GM18507 (cell line): ENCODE data around the gene SRXN1.
"Not testable (repeated sequence)": the region's sequence is repeated elsewhere in the genome, so short reads cannot be mapped to it uniquely, and the experiment has no call there.

ENCODE experiments used
- DNase-seq: peaks from one replicate; pipeline ENCODE4 v3.0.0; 2011; ENCODE audit warnings: low read depth; ENCODE audit not compliant: insufficient read length; ENCODE audit errors: extremely low spot score
- FAIRE-seq: peaks from 2 replicates; lab custom pipeline; 2011; peaks lifted over from hg19 to GRCh38; lab: Jason Lieb, UNC

Gene SRXN1

DNA sequence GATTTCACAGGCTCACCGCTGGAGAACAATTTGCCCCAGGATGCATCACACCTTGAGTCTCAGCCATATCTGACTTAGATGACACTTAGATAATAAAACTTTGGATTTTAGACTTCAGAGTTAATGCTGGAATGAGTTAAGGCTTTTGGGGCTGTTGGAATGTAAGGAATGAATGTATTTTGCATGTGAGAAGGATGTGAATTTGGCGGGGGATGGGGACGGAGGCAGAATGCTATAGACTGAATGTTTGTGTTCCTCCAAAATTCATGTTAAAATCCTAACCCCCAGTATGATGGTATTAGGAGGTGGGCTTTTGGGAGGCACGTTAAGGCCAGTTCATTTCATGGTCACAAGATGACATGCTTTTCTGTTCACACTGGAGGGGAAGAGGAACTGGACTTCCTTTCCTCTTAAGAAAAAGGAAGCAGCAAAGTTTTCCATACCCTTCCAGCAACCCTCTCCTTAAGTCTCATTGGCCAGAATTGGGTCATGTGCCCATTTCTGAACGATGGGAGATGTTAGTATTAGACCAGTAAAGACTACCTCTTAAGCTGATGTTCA lies 5.8 kb upstream of the SRXN1 start:
- no peak for FAIRE-seq
- DNase-seq = no peak

DNA sequence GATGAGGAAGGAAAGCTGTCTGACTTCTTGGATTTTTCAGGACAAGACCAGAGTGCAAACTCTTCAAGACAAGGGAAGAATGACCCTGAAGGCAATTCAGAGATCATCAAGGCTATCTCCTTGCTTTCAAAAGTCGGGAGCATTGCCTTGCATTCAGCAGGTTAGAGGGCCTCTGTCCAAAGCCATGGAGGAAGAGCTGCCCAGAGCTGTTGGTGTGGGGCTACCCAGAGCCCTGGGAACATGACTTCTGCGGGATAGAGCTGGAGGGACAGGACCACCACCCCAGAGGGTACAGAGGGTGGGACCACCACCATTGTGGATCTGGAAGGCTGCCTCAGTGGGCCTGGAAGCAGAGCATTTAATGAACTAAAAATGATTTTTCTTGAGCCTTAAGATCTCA lies 5.2 kb upstream of the SRXN1 start:
- FAIRE-seq (no peak), DNase-seq (no peak)

DNA sequence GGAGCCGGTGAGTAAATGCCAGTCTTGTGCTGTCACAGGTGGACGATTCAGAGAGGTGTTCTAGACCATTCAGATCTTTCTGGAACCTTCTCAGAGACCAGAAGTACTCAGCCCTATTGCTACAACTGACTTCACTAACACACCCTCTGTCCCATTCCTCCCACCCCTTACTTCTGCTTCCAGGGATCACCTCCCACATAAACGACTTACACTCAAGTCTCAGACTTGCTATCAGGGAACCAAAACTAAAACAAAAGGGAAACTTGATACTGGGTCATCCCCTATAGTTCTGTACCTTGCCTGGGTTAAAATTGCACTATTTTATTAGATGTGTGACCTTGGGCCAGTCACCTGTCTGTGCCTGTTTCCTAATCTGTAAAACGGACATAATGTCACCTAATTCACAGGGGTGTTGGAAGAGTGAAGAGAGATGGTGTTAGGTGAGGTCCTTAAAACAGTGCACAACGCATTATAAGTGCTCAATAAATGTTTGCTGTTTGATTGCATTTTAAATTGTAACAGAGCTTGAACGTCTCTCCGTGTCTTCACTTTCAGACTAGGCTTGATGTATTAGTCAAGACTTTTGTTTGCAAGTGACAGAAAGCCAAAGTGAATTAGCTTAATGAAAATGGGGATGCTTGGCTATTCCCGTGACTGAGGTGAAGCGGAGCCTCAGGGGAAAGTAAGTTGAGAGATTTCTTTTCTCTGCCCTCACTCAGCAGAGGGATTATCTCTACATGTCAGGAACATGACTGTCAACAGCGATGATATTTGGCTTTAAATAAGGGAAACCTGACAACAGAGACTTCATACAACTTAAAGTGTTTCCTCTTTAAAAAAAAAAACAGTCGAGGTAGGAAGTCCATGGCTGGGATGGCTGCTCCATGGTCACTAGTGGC lies 3.0 kb upstream of the SRXN1 start:
- FAIRE-seq = no peak
- DNase-seq = no peak

DNA sequence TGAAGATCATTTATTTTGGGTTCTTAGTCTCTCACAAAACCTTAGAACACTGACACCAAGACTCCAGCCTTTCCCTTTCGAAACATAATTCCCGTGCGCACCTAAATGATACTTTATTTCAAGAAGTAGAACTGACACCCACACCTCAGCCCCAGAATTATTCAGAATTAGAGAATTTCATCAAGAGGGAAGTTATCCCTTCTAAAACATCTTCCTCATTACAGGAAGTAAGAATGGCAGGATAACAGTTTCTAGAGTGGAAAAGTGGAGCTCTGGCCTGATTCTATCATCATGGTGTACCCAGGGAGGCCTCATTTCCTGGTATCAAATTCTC lies 1.4 kb upstream of the SRXN1 start:
- no peak for FAIRE-seq
- DNase-seq = no peak

DNA sequence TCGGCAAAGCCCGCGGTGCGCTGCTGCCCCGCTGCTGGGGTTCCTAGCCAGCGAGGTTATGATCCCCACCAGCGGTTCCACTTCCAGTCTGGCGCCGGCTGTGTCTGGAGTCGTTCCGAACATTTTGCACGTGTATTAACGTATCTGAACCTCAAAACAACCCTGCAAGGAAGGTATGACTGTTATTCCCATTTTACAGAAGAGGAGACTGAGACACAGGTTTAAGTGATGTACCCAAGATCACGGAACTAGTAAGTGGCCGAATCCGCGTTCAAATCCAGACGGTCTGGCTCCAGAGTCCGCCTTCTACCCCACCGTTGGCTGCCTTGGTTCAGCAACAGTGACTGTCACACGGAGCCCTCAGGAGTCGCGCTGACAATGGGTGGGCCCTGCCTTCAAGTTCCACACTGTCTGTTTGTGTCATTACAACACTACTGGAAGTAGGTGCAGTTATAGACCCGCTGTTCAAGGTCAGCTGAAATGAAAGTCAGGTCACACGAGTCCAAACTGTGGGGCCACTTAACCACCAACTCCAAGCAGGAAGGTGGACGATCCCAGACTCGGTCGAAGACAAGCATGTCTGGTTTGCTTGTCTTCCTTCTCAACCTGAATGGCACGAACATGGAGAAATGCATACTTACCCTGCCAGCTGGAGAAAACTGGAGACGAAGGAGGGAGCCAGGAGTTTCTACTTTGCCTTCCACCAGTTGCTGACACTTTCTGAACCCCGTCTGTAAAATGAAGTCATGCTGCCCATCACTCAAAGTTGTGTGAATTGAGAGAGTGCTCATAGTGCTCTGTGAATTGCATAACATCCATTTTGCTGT lies 803 bp upstream of the SRXN1 start:
- DNase-seq (no peak), FAIRE-seq (no peak)

DNA sequence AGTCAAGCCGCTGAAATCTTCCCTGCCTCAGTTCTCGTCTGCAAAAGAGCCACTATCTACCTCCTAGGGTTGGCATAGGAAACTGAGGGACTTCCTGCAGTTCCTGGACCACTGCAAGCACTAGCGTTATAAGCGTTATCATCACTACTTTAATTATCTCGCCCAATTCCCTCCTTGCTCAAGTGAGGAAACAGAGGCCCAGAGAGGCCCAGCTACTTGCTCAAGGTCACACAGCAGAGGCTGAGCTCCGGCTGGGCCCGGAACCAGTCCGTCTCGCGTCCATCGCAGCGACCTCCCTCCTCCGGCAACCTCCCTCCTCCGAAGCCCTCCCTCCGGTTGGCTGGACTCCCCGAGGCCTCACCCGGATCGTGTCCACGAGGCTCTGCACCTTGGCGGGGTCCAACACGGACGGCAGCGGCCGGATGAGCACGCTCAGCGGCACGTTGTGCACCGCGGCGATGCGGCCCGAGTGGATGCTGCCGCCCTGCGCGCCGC lies 338 bp downstream of the SRXN1 start:
- DNase-seq = no peak

DNA sequence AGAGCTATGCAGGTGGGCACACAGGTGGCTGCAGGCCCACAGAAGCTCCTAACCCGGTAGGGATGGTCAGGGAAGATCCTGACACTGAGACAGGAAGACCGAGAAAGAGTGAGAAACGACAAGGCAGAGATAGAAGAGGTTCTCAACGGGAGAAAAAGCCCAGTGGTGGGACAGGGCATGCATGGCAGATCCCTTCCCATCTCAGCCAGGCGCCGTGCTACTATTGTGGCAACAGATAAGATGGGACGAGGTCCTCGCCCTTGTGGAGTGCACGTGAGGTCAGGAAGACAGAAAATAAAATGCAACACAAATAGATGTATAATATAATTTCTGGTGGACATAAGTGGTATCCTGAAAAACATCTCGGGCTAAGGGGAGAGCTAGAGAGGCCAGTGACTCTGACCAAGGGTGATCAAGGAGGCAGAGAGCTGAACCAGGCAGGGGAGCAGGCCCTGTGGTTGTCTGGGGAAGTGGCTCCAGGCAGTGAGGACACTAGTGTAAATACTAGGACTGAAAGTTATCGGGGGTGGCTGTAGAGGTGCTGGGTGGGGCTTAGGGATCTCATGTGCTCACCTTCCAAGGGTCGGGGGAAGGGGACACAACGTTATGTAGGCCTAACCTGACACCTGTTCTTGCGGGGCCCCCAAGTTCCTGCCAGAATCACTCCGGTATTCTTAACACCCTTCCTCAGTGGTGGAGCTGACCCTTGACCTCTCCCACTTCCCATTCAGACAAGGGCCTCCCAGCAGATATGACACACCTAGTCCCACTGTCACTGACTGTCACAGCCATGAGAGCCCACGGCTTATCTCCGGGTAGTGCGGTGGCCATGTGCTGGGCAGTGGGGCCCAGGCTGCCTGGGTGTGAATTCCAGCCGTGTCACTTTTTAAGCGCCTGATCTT lies 1.0 kb downstream of the SRXN1 start:
- DNase-seq (no peak), FAIRE-seq (no peak)

More for the DNA sequence above, 338 bp downstream of the SRXN1 start:
- no peak for FAIRE-seq

DNA sequence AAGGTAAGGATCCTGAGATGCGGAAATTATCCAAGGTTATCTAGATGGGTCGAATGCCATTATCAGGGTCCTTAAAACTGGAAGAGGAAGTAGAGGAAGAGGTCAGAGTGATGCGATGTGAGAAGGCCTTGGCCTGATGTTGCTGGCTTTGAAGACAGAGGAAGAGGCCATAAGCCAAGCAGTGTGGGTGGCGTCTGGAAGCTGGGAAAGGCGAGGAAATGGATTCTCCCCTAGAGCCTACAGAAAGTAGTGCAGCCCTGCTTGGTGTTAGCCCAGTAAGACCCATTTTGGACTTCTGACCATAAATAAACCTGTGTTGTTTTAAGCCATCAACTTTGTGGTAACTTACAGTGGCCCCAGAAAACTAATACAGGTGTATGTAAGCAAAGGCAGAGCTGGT lies 2.0 kb downstream of the SRXN1 start:
- DNase-seq (no peak), FAIRE-seq (no peak)

DNA sequence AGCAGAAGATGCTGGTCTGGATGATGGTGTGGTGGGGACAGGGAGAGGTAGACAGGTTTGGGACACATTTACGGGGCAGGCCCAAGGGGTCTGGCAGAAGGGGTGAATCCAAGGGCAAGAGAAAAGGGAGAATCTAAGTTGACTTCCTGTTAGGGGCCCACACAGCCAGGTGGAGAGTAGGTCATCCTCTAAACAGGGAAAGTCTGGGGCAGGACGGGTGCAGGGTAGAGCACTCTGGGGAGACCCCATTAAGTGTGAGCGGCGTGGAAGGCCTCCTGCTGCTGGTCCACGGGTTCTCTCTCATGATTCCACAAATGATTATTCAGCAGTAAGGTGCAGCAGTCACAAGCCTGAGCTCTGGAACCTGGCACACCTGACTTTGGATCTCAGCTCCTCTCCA lies 2.7 kb downstream of the SRXN1 start:
- FAIRE-seq = no peak
- DNase-seq = no peak

DNA sequence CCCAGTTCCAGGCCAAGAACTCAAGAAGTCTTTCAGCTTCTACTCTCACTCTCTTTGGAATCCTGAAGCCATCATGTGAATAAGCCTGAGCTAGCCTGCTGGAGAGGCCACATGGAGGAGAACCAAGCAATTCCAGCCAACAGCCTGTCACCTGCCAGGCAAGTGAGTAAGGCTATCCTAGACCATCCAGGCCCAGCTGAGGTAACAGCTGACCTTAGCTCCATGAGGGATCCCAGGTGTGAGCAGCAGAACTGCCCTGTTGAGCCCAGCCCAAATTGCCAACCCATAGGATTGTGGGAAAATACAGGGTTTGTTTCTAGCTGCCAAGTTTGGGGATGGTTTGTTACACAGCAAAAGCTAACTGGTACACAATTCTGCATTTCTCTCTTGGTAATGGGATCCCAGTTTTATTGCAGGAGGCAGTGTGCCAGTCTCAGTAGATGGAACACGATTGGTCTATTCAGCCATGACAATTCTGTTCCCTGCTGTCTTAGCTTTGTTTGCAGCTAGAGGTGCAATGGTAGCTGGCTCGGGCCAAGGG lies 5.5 kb downstream of the SRXN1 start:
- no peak for FAIRE-seq
- no peak for DNase-seq

DNA sequence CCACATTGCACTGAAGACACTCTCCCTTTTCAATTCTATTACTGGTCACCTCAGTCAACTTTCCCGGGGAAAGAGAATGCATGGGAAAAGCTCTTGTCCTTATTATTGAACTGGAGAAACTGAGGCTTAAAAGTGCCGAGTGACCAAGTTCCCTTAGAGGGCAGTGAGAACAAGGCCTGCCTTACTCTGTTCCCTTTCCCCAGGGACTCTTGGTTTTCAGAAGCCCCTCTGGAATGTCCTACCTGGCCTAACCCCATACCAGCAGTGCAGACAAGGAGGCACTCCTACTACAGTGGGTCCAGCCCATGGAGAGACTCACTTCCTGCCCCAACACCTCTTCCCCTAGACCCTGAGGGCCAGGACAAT lies 6.1 kb downstream of the SRXN1 start:
- no peak for DNase-seq
- no peak for FAIRE-seq

DNA sequence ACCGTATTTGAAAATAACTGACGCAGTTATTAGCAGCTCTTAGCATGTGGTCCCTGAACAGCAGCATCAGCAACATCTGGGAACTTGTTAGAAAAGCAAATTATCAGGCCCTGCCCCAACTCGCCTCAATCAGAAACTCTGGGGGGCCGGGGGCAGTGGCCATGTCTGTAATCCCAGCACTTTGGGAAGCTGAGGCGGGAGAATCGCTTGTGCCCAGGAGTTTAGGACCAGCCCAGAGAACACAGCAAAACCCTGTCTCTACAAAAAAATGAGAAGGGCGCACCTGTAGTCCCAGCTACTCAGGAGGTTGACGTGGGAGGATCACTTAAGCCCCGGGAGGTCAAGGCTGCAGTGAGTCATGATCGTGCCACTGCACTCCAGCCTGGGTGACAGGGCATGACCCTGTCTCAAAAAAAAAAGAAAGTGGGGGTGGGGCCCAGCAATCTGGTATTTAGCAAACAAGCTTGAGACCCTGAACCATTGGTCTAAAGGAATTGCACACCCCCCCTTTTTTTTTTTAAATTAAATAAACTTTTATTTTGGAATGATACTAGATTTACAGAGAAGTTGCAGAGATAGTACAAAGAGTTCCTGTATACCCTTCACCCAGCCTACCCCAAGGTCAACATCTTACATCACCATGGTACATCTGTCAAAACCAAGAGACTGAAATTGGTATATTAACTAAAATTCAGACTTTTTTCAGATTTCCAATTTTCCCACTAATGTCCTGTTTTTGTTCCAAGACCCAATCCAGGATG lies 6.7 kb downstream of the SRXN1 start:
- DNase-seq (no peak), FAIRE-seq (no peak)

DNA sequence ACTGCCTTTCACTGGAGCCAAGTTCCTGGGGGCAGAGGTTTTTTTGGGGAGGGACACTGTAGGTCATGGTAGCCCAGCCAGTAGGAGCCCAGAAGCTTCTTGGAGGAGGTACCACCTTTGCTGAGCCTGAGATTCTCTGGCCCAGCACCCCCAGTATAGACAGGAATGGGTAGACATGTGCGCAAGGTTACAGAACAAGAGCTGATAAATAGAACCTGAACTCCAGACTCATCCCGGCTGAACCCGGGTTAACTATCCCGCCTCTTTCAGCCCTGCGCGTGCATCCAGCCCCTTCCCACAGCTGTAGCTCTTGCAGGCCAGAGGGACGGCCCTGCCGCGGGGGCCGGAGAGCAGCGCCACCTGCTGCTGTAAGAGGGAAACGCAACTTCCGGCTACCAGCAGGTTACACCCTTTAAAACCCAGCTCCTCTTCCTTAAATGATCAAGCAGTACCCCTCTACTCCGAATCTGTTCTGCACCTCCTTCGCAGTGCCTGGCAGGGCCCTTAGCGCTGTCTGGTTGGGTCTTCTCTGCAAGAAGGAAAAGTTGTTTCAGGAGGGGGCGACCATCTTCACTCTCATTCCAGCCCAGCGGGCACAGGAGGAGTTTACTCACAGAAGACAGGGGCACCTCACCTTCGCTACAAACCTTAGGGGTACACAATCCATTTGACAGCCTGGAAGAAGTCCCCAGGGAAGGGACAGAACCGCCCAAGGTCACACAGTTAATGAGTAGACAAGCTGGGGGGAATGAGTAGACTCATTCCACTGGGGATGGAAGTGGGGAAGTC lies 7.5 kb downstream of the SRXN1 start:
- FAIRE-seq = peak; percentile 85
- DNase-seq = peak; percentile 79

DNA sequence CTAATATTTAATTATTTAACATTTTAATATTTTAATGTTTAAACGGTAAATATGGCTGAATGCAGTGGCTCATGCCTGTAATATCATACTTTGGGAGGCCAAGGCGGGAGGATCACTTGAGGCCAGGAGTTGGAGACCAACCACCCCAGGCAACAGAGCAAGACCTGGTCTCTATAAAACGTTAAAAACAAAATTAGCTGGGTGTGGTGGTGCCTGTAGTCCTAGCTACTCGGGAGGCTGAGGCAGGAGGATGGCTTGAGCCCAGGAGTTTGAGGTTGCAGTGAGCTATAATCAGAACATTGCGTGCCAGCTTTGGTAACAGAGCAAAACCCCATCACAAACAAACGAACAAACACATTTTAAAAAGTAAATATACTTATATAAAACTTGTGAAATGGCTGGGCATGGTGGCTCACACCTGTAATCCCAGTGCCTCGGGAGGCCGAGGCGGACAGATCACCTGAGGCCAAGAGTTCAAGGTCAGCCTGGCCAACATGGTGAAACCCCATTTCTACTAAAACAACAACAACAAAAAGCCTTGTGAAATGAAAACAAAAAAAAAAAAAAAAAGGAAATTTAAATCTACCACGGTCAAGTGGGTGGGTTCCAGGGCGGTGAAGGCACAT lies 8.2 kb downstream of the SRXN1 start:
- FAIRE-seq = no peak
- no peak for DNase-seq

DNA sequence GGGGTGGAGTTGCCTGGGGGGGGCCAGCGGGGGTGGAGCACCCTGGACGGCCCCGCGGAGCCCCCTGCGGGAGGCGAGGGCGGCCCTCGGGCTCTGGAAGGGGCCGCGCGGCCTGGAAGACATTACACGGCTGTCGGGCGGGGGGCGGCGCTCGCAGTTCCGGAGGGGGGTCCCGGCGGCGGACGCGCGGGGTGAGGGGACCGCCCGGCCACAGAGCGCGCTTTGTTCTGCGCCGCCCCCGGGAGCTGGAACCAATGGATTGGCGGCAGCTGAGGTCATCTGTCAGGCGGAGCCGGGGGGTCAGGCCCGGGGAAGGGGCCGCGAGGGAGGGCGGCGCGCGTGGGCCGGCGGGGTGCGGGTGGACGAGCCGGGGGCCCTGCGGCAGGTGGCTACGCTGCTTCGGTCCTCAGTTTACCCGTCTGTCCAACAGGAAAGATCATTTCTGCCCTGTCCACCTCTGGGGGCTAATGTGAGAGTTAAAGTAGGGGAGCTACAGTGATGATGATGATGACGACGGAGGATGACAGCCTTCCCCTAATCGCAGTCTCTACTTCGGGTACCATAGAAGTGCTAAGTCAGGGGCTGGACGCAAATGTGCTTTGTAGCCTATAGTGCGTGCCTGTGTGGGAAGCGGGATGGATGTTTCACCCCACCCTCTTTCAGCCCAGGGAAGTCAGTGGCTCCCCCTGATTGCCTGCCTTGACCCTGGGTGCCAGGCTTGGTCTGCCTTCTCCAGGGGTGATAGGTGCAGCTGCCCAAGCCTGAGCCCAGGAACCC lies 10.4 kb downstream of the SRXN1 start:
- DNase-seq (no peak), FAIRE-seq (no peak)

DNA sequence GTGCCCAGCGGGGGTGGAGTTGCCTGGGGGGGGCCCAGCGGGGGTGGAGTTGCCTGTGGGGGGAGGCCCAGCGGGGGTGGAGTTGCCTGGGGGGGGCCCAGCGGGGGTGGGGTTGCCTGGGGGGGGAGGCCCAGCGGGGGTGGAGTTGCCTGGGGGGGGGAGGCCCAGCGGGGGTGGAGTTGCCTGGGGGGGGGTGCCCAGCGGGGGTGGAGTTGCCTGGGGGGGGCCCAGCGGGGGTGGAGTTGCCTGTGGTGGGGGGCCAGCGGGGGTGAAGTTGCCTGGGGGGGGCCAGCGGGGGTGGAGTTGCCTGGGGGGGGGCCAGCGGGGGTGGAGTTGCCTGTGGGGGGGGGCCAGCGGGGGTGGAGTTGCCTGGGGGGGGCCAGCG lies 11.0 kb downstream of the SRXN1 start:
- DNase-seq, FAIRE-seq: not testable (repeated sequence)

DNA sequence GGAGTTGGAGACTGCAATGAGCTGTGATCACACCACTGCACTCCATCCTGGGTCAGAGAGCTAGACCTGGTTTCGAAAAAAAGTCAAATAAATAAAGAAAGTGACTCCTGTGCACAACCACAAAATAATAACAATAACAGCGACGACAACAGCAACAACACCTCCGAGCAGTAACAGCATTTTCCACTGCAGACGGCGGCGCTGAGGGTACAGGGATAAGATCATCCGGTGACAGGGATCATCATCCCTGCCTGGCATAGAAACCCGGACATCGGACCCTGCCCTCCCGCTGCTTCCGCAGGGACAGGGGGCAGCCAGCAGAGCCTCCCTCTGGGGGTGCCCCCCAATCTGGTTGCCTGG lies 11.5 kb downstream of the SRXN1 start:
- FAIRE-seq = no peak
- DNase-seq = no peak
